H9 (cell line): ENCODE results near the gene PTPN2. TPM values are rescaled to one million over a fixed set of nuclear protein-coding genes. Genes with fewer than 3 reads are reported as not detected.

Experiments used
- DNase-seq: peaks from one replicate; pipeline ENCODE4 v3.0.0-alpha.2; 2017
- H2AFZ ChIP-seq: one replicate; pipeline ENCODE4 v1.6.1; 2013; ENCODE audit warnings: mild to moderate bottlenecking, low read length, control low read depth, moderate library complexity
- H2AK5ac ChIP-seq: 2 replicates; pipeline ENCODE4 v1.6.1; 2013; ENCODE audit warnings: low read length, control low read depth, mixed read lengths; ENCODE audit not compliant: insufficient read length
- H2BK120ac ChIP-seq: one replicate; pipeline ENCODE4 v1.6.1; 2013; ENCODE audit warnings: low read depth, mild to moderate bottlenecking, low read length, control low read depth, inconsistent platforms; ENCODE audit not compliant: poor library complexity, severe bottlenecking
- H2BK12ac ChIP-seq: 2 replicates; pipeline ENCODE4 v1.6.1; 2013; ENCODE audit warnings: low read length, control low read depth, mixed read lengths, low read depth; ENCODE audit not compliant: insufficient read length
- H2BK15ac ChIP-seq: 2 replicates; pipeline ENCODE4 v1.6.1; 2013; ENCODE audit warnings: low read depth, low read length, control low read depth
- H2BK20ac ChIP-seq: one replicate; pipeline ENCODE4 v1.6.1; 2013; ENCODE audit warnings: low read depth, mild to moderate bottlenecking, low read length, control low read depth, inconsistent platforms; ENCODE audit not compliant: poor library complexity, severe bottlenecking
- H2BK5ac ChIP-seq: 2 replicates; pipeline ENCODE4 v1.6.1; 2013; ENCODE audit warnings: low read length, control low read depth, mixed read lengths; ENCODE audit not compliant: insufficient read length
- H3K14ac ChIP-seq: 2 replicates; pipeline ENCODE4 v1.6.1; 2013; ENCODE audit warnings: low read length, control low read depth; ENCODE audit not compliant: insufficient read depth
- H3K18ac ChIP-seq: 2 replicates; pipeline ENCODE4 v1.6.1; 2013; ENCODE audit warnings: low read depth, mild to moderate bottlenecking, mixed read lengths, low read length, control low read depth; ENCODE audit not compliant: insufficient read length
- H3K23ac ChIP-seq: 2 replicates; pipeline ENCODE4 v1.6.1; 2013; ENCODE audit warnings: low read length, control low read depth, mixed read lengths, low read depth; ENCODE audit not compliant: insufficient read length
- H3K23me2 ChIP-seq: 2 replicates; pipeline ENCODE4 v1.6.1; 2013; ENCODE audit warnings: low read depth, mild to moderate bottlenecking, mixed read lengths, low read length, control low read depth; ENCODE audit not compliant: insufficient read length, poor library complexity, severe bottlenecking
- H3K27ac ChIP-seq: 2 replicates; pipeline ENCODE4 v1.5.1; 2013; ENCODE audit warnings: low read length, control low read depth, mixed read lengths, low read depth; ENCODE audit not compliant: insufficient read length
- H3K27me3 ChIP-seq: 2 replicates; pipeline ENCODE4 v1.6.1; 2013; ENCODE audit warnings: low read length, control low read depth, inconsistent platforms; ENCODE audit not compliant: insufficient read depth
- H3K4ac ChIP-seq: 2 replicates; pipeline ENCODE4 v1.6.1; 2013; ENCODE audit warnings: low read depth, mild to moderate bottlenecking, control low read depth, inconsistent platforms, low read length, moderate library complexity
- H3K4me1 ChIP-seq: 2 replicates; pipeline ENCODE4 v1.6.1; 2013; ENCODE audit warnings: low read length, control low read depth, inconsistent platforms; ENCODE audit not compliant: insufficient read depth
- H3K4me2 ChIP-seq: 2 replicates; pipeline ENCODE4 v1.6.1; 2013; ENCODE audit warnings: low read length, control low read depth, mixed read lengths; ENCODE audit not compliant: insufficient read length, insufficient read depth
- H3K56ac ChIP-seq: 2 replicates; pipeline ENCODE4 v1.6.1; 2013; ENCODE audit warnings: low read depth, mild to moderate bottlenecking, mixed read lengths, low read length, control low read depth; ENCODE audit not compliant: insufficient read length
- H3K79me1 ChIP-seq: 2 replicates; pipeline ENCODE4 v1.6.1; 2013; ENCODE audit warnings: low read depth, mild to moderate bottlenecking, moderate library complexity, low read length, control low read depth, inconsistent platforms; ENCODE audit not compliant: insufficient read depth, poor library complexity, severe bottlenecking
- H3K79me2 ChIP-seq: 2 replicates; pipeline ENCODE4 v1.6.1; 2013; ENCODE audit warnings: low read length, control low read depth, inconsistent platforms; ENCODE audit not compliant: insufficient read depth
- H3K9ac ChIP-seq: 2 replicates; pipeline ENCODE4 v1.6.1; 2013; ENCODE audit warnings: low read length, control low read depth, mixed read lengths; ENCODE audit not compliant: insufficient read length; ENCODE audit errors: extremely low read depth
- H3K9me3 ChIP-seq: one replicate; pipeline ENCODE4 v1.6.1; 2013; ENCODE audit warnings: low read depth, low read length, inconsistent platforms; ENCODE audit not compliant: control insufficient read depth
- H3T11ph ChIP-seq: one replicate; pipeline ENCODE4 v1.6.1; 2013; ENCODE audit warnings: mild to moderate bottlenecking, low read length, control low read depth, inconsistent platforms
- H4K20me1 ChIP-seq: one replicate; pipeline ENCODE4 v1.6.1; 2013; ENCODE audit not compliant: control insufficient read depth, insufficient read length, insufficient read depth
- H4K5ac ChIP-seq: 2 replicates; pipeline ENCODE4 v1.6.1; 2013; ENCODE audit warnings: low read depth, mild to moderate bottlenecking, mixed read lengths, low read length, control low read depth; ENCODE audit not compliant: insufficient read length
- H4K8ac ChIP-seq: replicated peaks from 2 replicates; pipeline ENCODE4 v1.6.1; 2013; ENCODE audit warnings: low read length, control low read depth, mixed read lengths, low read depth; ENCODE audit not compliant: insufficient read length
- H4K91ac ChIP-seq: 2 replicates; pipeline ENCODE4 v1.6.1; 2013; ENCODE audit warnings: low read depth, mild to moderate bottlenecking, moderate library complexity, mixed read lengths, low read length, control low read depth; ENCODE audit not compliant: insufficient read length
- H3K27ac Mint-ChIP-seq, 3 experiments: 2 replicates in 2 of 3; 3 replicates in 1 of 3; pipeline ENCODE4 v1.8.0; 2020 to 2021; ENCODE audit warnings: mixed read lengths in 3 of 3, mild to moderate bottlenecking in 1 of 3, moderate library complexity in 1 of 3
- H3K27me3 Mint-ChIP-seq: 2 replicates; pipeline ENCODE4 v1.8.0; 2021; ENCODE audit warnings: low read depth, mild to moderate bottlenecking, moderate library complexity, mixed read lengths
- H3K36me3 Mint-ChIP-seq, 3 experiments: 2 replicates in 2 of 3; 3 replicates in 1 of 3; pipeline ENCODE4 v1.8.0; 2020 to 2021; ENCODE audit warnings: low read depth in 3 of 3, mixed read lengths in 3 of 3; ENCODE audit not compliant: insufficient read depth in 1 of 3
- H3K4me1 Mint-ChIP-seq, 2 experiments: 2 replicates each; pipeline ENCODE4 v1.8.0; 2020; ENCODE audit warnings: mixed read lengths in 2 of 2
- H3K4me3 Mint-ChIP-seq, 2 experiments: 2 replicates in 1 of 2; 3 replicates in 1 of 2; pipeline ENCODE4 v1.8.0; 2020 to 2021; ENCODE audit warnings: mild to moderate bottlenecking in 2 of 2, mixed read lengths in 2 of 2, moderate library complexity in 1 of 2
- H3K9me3 Mint-ChIP-seq, 2 experiments: 2 replicates in 1 of 2; 3 replicates in 1 of 2; pipeline ENCODE4 v1.8.0; 2020; ENCODE audit warnings: mild to moderate bottlenecking in 2 of 2, mixed read lengths in 2 of 2, moderate library complexity in 1 of 2
- CTCF ChIP-seq: fragments of 200-600 bp; sonication (generic); conservative IDR thresholded peaks from 3 replicates; pipeline ENCODE4 v1.8.0; 2021; ENCODE audit warnings: antibody characterized with exemption, mild to moderate bottlenecking
- WGBS: extraction: QIAGEN DNeasy Blood & Tissue Kit; methylation state at CpG from one replicate; pipeline ENCODE4 v1.1.7; 2013; ENCODE audit warnings: missing lambda C conversion rate, low lambda C conversion rate, mixed read lengths; ENCODE audit not compliant: insufficient read length; ENCODE audit errors: extremely low coverage; 5-methylcytosine and 5-hydroxymethylcytosine counted together
- total RNA-seq: library from RNA; stranded (reverse); gene quantifications from 2 replicates; pipeline ENCODE4 v1.2.1, GENCODE V29; 2021

The PTPN2 gene
- total RNA-seq, 1 experiment from 2014 or later: 48.7 TPM

GRCh38 chr18:12754511-12754910 lies 129.5 kb downstream of the PTPN2 start:
- Histone ChIP-seq H3K4me2 (no peak overlapping the region), H3K4ac (no peak overlapping the region), H2AFZ (no peak overlapping the region), H2BK5ac (no peak overlapping the region), H3K23me2 (no peaks in the 10 kb centered on the region), H3K18ac (no peak overlapping the region), H3K27ac (no peak overlapping the region), H4K8ac (no peak overlapping the region), H3K9ac (no peak overlapping the region), H3K14ac (no peak overlapping the region), H3T11ph (no peak overlapping the region), H3K4me1 (no peaks in the 10 kb centered on the region), H4K91ac (no peak overlapping the region), H2AK5ac (no peak overlapping the region), H3K23ac (no peak overlapping the region), H3K79me2 (no peaks in the 10 kb centered on the region), H3K79me1 (no peaks in the 10 kb centered on the region), H2BK15ac (no peak overlapping the region), H3K27me3 (no peaks in the 10 kb centered on the region), H2BK120ac (no peak overlapping the region), H2BK20ac (no peak overlapping the region), H4K20me1 (no peaks in the 10 kb centered on the region), H4K5ac (no peak overlapping the region), H3K9me3 (no peaks in the 10 kb centered on the region), H3K56ac (no peak overlapping the region), H2BK12ac (no peak overlapping the region)
- no CpG with 5 or more reads among the region's 6 CpGs for WGBS
- no peak for TF ChIP-seq CTCF
- H3K36me3 Mint-ChIP-seq: no peaks in the 10 kb centered on the region; a peak in 1 of 7 replicates
- H3K27me3 Mint-ChIP-seq: no peaks in the 10 kb centered on the region; the same call in 1 of the 2 replicates
- DNase-seq: no peak
- no peaks in the 10 kb centered on the region; a peak in 1 of 5 replicates for H3K9me3 Mint-ChIP-seq
- no peaks in the 10 kb centered on the region for H3K4me1 Mint-ChIP-seq
- no peak overlapping the region for H3K4me3 Mint-ChIP-seq
- no peak overlapping the region for H3K27ac Mint-ChIP-seq
